Measurements from ENCODE around the gene EEF1B2.
"Not testable (repeated sequence)": the region's sequence is repeated elsewhere in the genome, so short reads cannot be mapped to it uniquely, and the experiment has no call there.

EEF1B2 gene

GRCh38 chr2:206164261-206164862 lies 4.7 kb downstream of the EEF1B2 start:
- DNase-seq (ENCODE audit: low read depth): no peak
- no peak overlapping the region for H3K4me3 ChIP-seq (ENCODE audit: low read depth, low read length)
- TF ChIP-seq CTCF (IDR thresholded peaks at IDR 0.05; ENCODE audit: control insufficient read depth, extremely low read depth, insufficient read depth): peak; percentile 61

GRCh38 chr2:206168230-206168629 lies 8.5 kb downstream of the EEF1B2 start:
- not testable (repeated sequence) for H3K4me3 ChIP-seq (ENCODE audit: low read depth, low read length); DNase-seq (ENCODE audit: low read depth)

GRCh38 chr2:206171624-206172397 lies 12.1 kb downstream of the EEF1B2 start:
- H3K4me3 ChIP-seq (ENCODE audit: low read depth, low read length); DNase-seq (ENCODE audit: low read depth): not testable (repeated sequence)

DNA sequence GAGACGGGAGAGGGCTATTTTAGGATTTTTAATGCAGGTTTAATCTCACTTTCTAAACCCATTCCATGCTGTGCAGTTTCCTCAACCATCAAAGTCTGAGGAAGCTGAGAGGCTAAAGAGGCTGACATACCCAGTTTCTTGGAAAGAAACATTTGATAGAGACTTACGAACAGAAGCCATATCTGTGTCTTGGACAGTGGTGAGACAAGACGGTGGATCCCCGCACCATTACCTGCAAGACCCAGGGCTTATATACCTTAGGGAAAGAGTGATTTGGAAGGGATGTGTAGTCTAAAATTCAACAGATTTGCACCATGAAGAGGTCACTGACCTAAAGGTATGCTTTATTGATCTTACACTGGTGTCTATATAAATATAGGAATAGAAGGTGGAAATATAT lies 13.5 kb downstream of the EEF1B2 start:
- TF ChIP-seq CTCF (IDR thresholded peaks at IDR 0.05; ENCODE audit: control insufficient read depth, extremely low read depth, insufficient read depth): no peak
- no peak for DNase-seq (ENCODE audit: low read depth)
- H3K4me3 ChIP-seq (ENCODE audit: low read depth, low read length): no peak overlapping the region

- no peak for DNase-seq (ENCODE audit: low read depth)
- no peak overlapping the region for H3K4me3 ChIP-seq (ENCODE audit: low read depth, low read length)
- no peak for TF ChIP-seq CTCF (IDR thresholded peaks at IDR 0.05; ENCODE audit: control insufficient read depth, extremely low read depth, insufficient read depth)
Measured at GRCh38 chr2:206176121-206176520, 16.4 kb downstream of the EEF1B2 start.

DNA sequence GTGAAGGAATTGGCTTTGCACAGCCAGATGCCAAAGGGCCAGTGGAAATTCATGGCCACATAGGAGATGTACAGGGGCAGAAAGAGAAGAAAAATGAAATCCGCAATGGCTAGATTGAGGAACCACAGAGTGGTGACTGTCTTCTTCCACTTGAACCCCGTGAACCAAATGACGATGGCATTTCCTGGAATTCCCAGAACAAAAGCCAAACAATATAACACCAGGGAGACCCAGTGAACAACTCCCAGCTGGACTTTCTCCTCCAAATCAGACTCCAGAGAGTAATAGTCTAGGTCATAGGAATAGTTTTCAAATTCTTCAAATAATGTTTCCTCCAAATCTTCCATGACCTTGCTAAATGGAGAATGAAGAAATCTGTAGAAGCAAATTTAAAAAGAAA lies 17.2 kb downstream of the EEF1B2 start:
- no peak for DNase-seq (ENCODE audit: low read depth)
- H3K4me3 ChIP-seq (ENCODE audit: low read depth, low read length): no peak overlapping the region
- TF ChIP-seq CTCF (IDR thresholded peaks at IDR 0.05; ENCODE audit: control insufficient read depth, extremely low read depth, insufficient read depth): no peak

DNA sequence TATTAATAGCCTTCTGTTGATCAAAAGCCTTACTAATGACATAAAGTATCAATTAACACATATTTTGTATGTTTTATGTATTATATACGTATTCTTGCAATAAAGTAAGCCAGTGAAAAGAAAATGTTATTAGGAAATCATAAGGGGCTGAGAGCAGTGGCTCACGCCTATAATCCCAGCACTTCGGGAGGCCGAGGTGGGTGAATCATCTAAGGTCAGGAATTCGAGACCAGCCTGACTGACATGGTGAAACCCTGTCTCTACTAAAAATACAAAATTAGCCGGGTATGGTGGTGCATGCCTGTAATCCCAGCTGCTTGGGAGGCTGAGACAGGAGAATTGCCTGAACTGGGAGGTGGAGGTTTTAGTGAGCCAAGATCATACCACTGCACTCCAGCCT lies 21.8 kb downstream of the EEF1B2 start:
- not testable (repeated sequence) for H3K4me3 ChIP-seq (ENCODE audit: low read depth, low read length); DNase-seq (ENCODE audit: low read depth)

DNA sequence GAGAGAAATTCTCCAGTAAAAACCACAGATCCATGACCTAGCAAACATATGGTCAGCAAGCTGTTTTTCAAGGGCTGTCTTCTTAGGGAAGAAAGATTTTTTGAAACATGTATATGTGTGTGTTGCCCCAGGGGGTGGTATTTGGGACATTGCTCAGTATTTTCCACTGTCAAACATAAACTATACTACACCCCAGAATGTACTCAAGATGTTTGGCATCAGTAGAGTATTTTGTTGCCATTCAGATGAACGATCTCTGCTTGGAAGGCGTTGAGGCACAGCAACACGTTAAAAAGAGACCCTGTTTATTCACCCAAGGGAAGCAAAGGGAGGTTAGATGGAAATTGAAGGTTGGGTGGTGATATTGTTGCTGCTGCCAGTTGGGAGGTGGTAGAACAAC lies 30.0 kb downstream of the EEF1B2 start:
- no peak for DNase-seq (ENCODE audit: low read depth)

More for the DNA sequence above, 30.0 kb downstream of the EEF1B2 start:
- TF ChIP-seq CTCF (IDR thresholded peaks at IDR 0.05; ENCODE audit: control insufficient read depth, extremely low read depth, insufficient read depth): no peak
- no peak overlapping the region for H3K4me3 ChIP-seq (ENCODE audit: low read depth, low read length)

Data from LNCaP clone FGC (cell line).